ENCODE data around the gene GCN1. TPM values are rescaled to one million over a fixed set of nuclear protein-coding genes. Genes with fewer than 3 reads are reported as not detected.

Gene GCN1
- total RNA-seq, 1 donor from 2014 or later: 62.6 TPM

DNA sequence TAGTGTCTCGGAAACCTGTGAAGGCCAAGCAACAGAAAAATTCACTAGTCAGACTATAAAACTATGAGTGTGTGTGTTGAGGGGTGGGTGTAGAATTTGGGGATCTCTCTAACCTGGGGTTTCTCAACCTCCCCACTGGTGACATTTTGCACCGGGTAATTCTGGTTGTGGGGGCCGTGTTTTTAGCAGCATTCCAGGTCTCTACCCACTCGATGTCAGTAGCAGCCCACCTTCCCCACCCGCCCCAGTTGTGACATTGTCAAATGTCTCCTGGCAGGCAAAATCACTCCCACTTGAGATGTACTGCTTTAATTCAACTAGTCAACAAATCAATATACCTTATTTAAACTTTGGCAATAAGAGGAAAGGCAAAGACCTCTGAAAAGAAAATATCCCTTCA lies 4.1 kb downstream of the GCN1 start:
- Histone ChIP-seq H3K27me3 (no peaks in the 10 kb centered on the region), H3K9me3 (no peaks in the 10 kb centered on the region), H3K27ac (no peak overlapping the region), H3K4me1 (peaks cover 27% of the 10 kb centered on the region), H3K36me3 (peaks cover 0 to 46% of the 10 kb centered on the region in 2 donors), H3K4me3 (no peak overlapping the region)
- no peak for DNase-seq (ENCODE audit: extremely low spot score in 2 of 2)
- intact Hi-C loops (cut with DNase I): no loop called here
- TF ChIP-seq, protein P1, sequence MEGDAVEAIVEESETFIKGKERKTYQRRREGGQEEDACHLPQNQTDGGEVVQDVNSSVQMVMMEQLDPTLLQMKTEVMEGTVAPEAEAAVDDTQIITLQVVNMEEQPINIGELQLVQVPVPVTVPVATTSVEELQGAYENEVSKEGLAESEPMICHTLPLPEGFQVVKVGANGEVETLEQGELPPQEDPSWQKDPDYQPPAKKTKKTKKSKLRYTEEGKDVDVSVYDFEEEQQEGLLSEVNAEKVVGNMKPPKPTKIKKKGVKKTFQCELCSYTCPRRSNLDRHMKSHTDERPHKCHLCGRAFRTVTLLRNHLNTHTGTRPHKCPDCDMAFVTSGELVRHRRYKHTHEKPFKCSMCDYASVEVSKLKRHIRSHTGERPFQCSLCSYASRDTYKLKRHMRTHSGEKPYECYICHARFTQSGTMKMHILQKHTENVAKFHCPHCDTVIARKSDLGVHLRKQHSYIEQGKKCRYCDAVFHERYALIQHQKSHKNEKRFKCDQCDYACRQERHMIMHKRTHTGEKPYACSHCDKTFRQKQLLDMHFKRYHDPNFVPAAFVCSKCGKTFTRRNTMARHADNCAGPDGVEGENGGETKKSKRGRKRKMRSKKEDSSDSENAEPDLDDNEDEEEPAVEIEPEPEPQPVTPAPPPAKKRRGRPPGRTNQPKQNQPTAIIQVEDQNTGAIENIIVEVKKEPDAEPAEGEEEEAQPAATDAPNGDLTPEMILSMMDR (IDR thresholded peaks at IDR 0.05): no peak
- TF ChIP-seq POLR2A (IDR thresholded peaks at IDR 0.05) (no peak), POLR2AphosphoS5 (IDR thresholded peaks at IDR 0.05; ENCODE audit: insufficient read depth in 1 of 2, low read depth in 1 of 2) (no peak)

GRCh38 chr12:120186654-120187053 lies 7.9 kb downstream of the GCN1 start:
- H3K36me3 ChIP-seq: peaks cover 0 to 80% of the 10 kb centered on the region in 2 donors
- no peak for DNase-seq (ENCODE audit: extremely low spot score in 2 of 2)
- no peaks in the 10 kb centered on the region for H3K9me3 ChIP-seq
- intact Hi-C loops (cut with DNase I): no loop called here
- no peaks in the 10 kb centered on the region for H3K4me1 ChIP-seq
- no peaks in the 10 kb centered on the region for H3K27me3 ChIP-seq
- H3K27ac ChIP-seq: no peak overlapping the region
- TF ChIP-seq POLR2AphosphoS5 (IDR thresholded peaks at IDR 0.05; ENCODE audit: insufficient read depth in 1 of 2, low read depth in 1 of 2) (no peak), POLR2A (IDR thresholded peaks at IDR 0.05) (no peak)
- TF ChIP-seq, protein P1 (IDR thresholded peaks at IDR 0.05): no peak
- H3K4me3 ChIP-seq: no peak overlapping the region

DNA sequence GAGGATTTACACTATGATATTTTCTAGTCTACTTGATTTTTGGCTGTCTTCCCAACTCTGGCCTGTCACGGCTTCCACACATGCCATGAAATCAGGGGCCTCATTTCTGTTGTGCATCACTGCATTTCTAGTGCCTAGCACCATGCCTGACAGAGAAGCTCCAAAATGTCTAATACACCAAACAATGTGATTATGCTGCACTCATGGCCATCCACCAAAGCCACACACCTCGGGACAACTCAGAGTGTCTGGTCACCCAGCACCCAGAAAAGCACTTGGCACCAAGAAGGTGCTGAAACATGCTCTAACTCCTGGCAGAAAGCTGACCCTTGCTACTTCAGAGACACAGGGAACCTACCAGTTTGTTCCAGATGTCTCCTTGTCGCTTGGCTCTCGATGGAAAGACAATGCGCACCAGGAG lies 11.3 kb downstream of the GCN1 start:
- TF ChIP-seq POLR2A (IDR thresholded peaks at IDR 0.05): no peak
- TF ChIP-seq, protein P1 (IDR thresholded peaks at IDR 0.05): no peak
- no peak for TF ChIP-seq POLR2AphosphoS5 (IDR thresholded peaks at IDR 0.05; ENCODE audit: insufficient read depth in 1 of 2, low read depth in 1 of 2)
- intact Hi-C loops (cut with DNase I): no loop called here
- no peak for DNase-seq (ENCODE audit: extremely low spot score in 2 of 2)
- H3K36me3 ChIP-seq: peaks cover 0 to 78% of the 10 kb centered on the region in 2 donors
- no peak overlapping the region for H3K4me3 ChIP-seq
- no peaks in the 10 kb centered on the region for H3K9me3 ChIP-seq
- H3K27ac ChIP-seq: no peak overlapping the region
- no peaks in the 10 kb centered on the region for H3K4me1 ChIP-seq
- no peaks in the 10 kb centered on the region for H3K27me3 ChIP-seq

DNA sequence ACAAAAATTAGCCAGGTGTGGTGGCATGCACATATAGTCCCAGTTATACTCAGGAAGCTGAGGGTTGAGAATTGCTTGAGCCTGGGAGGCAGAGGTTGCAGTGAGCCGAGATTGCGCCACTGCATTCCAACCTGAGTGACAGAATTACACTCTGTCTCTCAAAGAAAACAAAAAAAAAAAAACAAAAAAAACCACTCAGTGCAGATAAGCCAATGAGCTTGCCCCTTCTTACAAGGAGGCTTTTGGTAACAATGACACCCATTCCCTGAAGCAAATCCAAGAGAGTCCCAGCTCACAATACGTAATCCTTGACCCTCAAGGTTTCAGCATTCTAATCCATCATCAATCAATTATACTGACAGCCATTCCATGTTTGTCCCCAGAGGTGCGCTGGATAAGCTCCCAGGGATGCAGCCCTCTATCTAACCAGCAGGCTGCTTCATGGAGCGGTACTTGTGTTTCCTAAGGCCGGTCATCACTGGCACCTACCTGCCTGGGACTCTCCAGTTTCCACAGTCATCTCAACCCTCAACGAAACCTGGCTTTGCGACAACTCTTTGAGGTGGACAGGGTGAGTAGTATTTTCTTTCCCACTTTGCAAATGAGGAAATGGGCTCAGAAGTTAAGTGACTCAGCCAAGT lies 12.4 kb downstream of the GCN1 start:
- TF ChIP-seq POLR2AphosphoS5 (IDR thresholded peaks at IDR 0.05; ENCODE audit: insufficient read depth in 1 of 2, low read depth in 1 of 2): no peak
- TF ChIP-seq, protein P1 (IDR thresholded peaks at IDR 0.05): no peak
- intact Hi-C loops (cut with DNase I): no loop called here
- H3K9me3 ChIP-seq: no peaks in the 10 kb centered on the region
- no peak overlapping the region for H3K27ac ChIP-seq
- no peaks in the 10 kb centered on the region for H3K27me3 ChIP-seq
- no peak overlapping the region for H3K4me3 ChIP-seq
- DNase-seq (ENCODE audit: extremely low spot score in 2 of 2): no peak
- H3K36me3 ChIP-seq: peaks cover 0 to 80% of the 10 kb centered on the region in 2 donors
- no peaks in the 10 kb centered on the region for H3K4me1 ChIP-seq

GRCh38 chr12:120180975-120181374 lies 13.5 kb downstream of the GCN1 start:
- H3K4me3 ChIP-seq: no peak overlapping the region
- intact Hi-C loops (cut with DNase I): no loop called here
- H3K27ac ChIP-seq: no peak overlapping the region
- no peaks in the 10 kb centered on the region for H3K9me3 ChIP-seq
- DNase-seq (ENCODE audit: extremely low spot score in 2 of 2): no peak
- H3K27me3 ChIP-seq: no peaks in the 10 kb centered on the region
- TF ChIP-seq POLR2A (IDR thresholded peaks at IDR 0.05): no peak
- TF ChIP-seq POLR2AphosphoS5 (IDR thresholded peaks at IDR 0.05; ENCODE audit: insufficient read depth in 1 of 2, low read depth in 1 of 2): no peak
- TF ChIP-seq, protein P1 (IDR thresholded peaks at IDR 0.05): no peak
- H3K36me3 ChIP-seq: peaks cover 0 to 81% of the 10 kb centered on the region in 2 donors
- no peaks in the 10 kb centered on the region for H3K4me1 ChIP-seq
